Measurements from ENCODE around the gene GSK3A.

Gene GSK3A

GRCh38 chr19:42288387-42288786 lies 46.0 kb upstream of the GSK3A start:
- TF ChIP-seq, protein P1, sequence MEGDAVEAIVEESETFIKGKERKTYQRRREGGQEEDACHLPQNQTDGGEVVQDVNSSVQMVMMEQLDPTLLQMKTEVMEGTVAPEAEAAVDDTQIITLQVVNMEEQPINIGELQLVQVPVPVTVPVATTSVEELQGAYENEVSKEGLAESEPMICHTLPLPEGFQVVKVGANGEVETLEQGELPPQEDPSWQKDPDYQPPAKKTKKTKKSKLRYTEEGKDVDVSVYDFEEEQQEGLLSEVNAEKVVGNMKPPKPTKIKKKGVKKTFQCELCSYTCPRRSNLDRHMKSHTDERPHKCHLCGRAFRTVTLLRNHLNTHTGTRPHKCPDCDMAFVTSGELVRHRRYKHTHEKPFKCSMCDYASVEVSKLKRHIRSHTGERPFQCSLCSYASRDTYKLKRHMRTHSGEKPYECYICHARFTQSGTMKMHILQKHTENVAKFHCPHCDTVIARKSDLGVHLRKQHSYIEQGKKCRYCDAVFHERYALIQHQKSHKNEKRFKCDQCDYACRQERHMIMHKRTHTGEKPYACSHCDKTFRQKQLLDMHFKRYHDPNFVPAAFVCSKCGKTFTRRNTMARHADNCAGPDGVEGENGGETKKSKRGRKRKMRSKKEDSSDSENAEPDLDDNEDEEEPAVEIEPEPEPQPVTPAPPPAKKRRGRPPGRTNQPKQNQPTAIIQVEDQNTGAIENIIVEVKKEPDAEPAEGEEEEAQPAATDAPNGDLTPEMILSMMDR (IDR thresholded peaks at IDR 0.05; ENCODE audit: low read depth, low read length): no peak
- no peak for DNase-seq (ENCODE audit: low read depth in 2 of 2)
- H3K4me3 ChIP-seq (replicated peaks in 1 of 2; ENCODE audit: low read depth in 2 of 2, low read length in 2 of 2): no peak overlapping the region

- H3K4me3 ChIP-seq (replicated peaks in 1 of 2; ENCODE audit: low read depth in 2 of 2, low read length in 2 of 2): no peak overlapping the region
- no peak for DNase-seq (ENCODE audit: low read depth in 2 of 2)
- TF ChIP-seq, protein P1 (IDR thresholded peaks at IDR 0.05; ENCODE audit: low read depth, low read length): no peak
Measured at GRCh38 chr19:42287827-42288107, 45.4 kb upstream of the GSK3A start.

- TF ChIP-seq, protein P1 (IDR thresholded peaks at IDR 0.05; ENCODE audit: low read depth, low read length): no peak
- DNase-seq (ENCODE audit: low read depth in 2 of 2): no peak
- no peak overlapping the region for H3K4me3 ChIP-seq (replicated peaks in 1 of 2; ENCODE audit: low read depth in 2 of 2, low read length in 2 of 2)
Measured at GRCh38 chr19:42287017-42287826, 44.8 kb upstream of the GSK3A start.

DNA sequence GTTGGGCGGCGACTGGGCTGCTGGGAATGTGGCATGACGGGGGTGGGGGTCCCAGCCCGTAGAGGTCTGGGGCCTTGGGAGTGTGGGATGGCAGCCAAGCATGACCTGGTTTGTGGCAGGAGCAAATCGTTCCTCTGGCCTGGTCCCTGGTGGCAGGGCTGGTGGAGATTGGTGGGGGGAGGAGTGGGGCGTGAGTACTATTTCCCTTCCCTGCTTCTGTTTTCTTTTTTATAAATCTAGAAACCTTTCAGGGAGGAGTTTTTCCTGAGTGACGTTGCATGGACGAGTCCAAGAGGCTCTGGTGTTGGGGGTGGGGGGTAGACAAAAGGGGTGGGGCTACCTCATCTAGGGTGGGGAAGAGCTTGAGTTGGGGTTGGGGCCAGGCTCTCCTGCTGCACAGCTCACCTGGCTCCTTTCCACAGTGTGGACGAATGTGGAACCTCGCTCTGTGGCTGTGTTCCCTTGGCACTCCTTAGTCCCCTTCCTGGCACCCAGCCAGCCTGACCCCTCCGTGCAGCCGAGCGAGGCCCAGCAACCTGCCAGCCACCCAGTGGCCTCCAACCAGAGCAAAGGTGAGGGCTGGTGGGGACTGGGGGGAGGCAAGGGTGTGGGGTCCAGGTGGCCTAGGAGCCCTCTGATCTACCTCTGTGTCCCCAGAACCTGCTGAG lies 44.1 kb upstream of the GSK3A start:
- peak overlapping the region in 1 of 2 donors; percentile 76 for H3K4me3 ChIP-seq (replicated peaks in 1 of 2; ENCODE audit: low read depth in 2 of 2, low read length in 2 of 2)
- peak; percentile 42 to 66 for DNase-seq (ENCODE audit: low read depth in 2 of 2)
- TF ChIP-seq, protein P1 (IDR thresholded peaks at IDR 0.05; ENCODE audit: low read depth, low read length): no peak

GRCh38 chr19:42285988-42286348 lies 43.6 kb upstream of the GSK3A start:
- no peak for DNase-seq (ENCODE audit: low read depth in 2 of 2)
- TF ChIP-seq, protein P1 (IDR thresholded peaks at IDR 0.05; ENCODE audit: low read depth, low read length): no peak
- H3K4me3 ChIP-seq (replicated peaks in 1 of 2; ENCODE audit: low read depth in 2 of 2, low read length in 2 of 2): peak overlapping the region in 1 of 2 donors; percentile 76

- no peak for DNase-seq (ENCODE audit: low read depth in 2 of 2)
- peak overlapping the region in 1 of 2 donors; percentile 76 for H3K4me3 ChIP-seq (replicated peaks in 1 of 2; ENCODE audit: low read depth in 2 of 2, low read length in 2 of 2)
Measured at GRCh38 chr19:42285541-42285941, 43.1 kb upstream of the GSK3A start.

More at GRCh38 chr19:42285541-42285941, 43.1 kb upstream of the GSK3A start:
- TF ChIP-seq, protein P1 (IDR thresholded peaks at IDR 0.05; ENCODE audit: low read depth, low read length): no peak
